Retinal pigment epithelial cell (primary cell): ENCODE measurements around the gene MFSD2B.
A peak's percentile ranks its signal among the peaks of the same experiment; 100 is the strongest.

Experiments
- DNase-seq: peaks from one replicate; pipeline ENCODE4 v3.0.0-alpha.2; 2010; ENCODE audit warnings: low read depth
- H3K4me3 ChIP-seq: 2 replicates; pipeline ENCODE4 v1.5.1; 2011; ENCODE audit warnings: mild to moderate bottlenecking, low read length, control low read depth, moderate library complexity
- TF ChIP-seq, protein P1 (sequence below): conservative IDR thresholded peaks from 2 replicates; pipeline ENCODE4 v1.5.1; 2011; ENCODE audit warnings: low read depth, low read length, control low read depth, inconsistent platforms

MFSD2B gene

DNA sequence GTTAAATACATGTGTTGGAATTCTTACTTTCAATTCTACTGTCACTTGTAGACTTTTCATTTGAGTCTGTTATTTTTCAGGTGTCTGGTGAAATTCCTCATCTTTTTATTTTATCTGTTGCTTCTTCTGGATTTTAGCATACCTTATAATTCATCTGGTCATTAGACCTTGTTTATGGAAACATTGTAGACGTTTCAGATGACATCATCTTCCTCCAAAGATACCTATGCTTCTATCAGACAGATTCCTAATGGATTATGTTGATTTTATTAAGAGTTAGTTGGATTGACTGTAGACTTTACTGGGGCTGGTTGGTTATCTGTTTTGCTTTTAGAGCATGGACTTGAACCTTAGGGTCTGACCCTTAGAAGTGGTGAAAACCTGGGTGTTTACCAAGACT lies 15.3 kb upstream of the MFSD2B start:
- H3K4me3 ChIP-seq: no peak overlapping the region
- no peak for DNase-seq
- TF ChIP-seq, protein P1, sequence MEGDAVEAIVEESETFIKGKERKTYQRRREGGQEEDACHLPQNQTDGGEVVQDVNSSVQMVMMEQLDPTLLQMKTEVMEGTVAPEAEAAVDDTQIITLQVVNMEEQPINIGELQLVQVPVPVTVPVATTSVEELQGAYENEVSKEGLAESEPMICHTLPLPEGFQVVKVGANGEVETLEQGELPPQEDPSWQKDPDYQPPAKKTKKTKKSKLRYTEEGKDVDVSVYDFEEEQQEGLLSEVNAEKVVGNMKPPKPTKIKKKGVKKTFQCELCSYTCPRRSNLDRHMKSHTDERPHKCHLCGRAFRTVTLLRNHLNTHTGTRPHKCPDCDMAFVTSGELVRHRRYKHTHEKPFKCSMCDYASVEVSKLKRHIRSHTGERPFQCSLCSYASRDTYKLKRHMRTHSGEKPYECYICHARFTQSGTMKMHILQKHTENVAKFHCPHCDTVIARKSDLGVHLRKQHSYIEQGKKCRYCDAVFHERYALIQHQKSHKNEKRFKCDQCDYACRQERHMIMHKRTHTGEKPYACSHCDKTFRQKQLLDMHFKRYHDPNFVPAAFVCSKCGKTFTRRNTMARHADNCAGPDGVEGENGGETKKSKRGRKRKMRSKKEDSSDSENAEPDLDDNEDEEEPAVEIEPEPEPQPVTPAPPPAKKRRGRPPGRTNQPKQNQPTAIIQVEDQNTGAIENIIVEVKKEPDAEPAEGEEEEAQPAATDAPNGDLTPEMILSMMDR: no peak

DNA sequence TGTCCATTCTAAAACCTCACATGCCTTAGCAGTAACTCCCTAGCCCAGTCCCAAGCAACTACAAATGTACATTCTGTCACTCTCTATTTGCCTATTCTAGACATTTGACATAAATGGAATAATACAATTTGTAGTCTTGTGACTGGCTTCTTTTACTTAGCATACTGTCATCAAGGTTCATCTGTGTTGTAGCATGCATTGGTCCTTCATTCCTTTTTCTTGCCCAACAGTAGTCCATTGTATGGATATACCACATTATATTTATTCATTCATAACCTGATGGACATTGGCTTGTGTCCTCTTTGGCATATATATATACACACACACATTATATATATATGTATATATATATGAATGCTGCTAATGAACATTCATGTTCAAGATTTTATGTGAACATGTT lies 2.2 kb upstream of the MFSD2B start:
- no peak overlapping the region for H3K4me3 ChIP-seq
- TF ChIP-seq, protein P1: no peak
- DNase-seq: no peak

DNA sequence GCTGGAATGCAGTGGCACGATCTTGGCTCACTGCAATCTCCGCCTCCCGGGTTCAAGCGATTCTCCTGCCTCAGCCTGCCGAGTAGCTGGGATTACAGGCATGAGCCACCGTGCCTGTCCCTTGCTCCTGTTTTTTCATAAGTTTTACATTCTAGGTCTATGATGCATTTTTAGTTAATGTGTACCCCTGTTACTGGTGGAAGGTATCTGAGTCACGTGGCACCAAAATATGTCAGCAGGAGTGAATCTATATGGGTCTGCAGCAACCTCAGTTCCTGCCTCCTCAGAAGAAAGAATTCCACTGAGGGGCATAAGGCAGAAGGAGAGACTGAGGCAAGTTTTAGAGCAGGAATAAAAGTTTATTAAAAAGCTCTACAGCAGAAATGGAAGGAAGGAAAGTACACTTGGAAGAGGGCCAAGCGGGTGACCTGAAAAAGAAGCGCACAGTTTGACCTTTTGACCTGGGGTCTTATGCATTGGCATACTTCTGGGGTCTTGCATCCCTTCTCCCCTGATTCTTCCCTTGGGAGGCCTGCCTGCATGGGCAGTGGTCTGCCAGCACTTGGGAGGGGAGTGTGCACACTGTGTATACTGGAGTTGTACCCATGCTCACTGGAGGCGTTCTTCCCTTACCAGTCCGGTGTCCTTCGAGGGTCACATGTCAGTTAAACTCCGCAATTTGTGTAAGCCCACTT lies 1.1 kb upstream of the MFSD2B start:
- no peak for DNase-seq
- H3K4me3 ChIP-seq: no peak overlapping the region
- TF ChIP-seq, protein P1: no peak

DNA sequence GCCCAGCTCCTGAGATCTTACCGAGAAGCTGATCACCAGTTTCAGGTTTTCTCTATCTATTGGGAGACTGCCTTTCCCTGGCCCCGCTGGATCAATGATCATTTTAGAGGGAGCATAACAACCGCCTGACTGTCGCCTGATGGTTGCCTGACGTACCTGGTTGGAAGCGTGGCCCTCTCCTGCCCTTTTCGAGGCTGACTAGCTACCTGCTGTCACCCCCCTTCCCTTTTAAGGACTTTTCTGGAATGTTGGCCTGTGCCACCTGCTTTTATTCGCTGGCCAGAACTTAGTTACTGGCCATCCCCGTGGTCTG lies 562 bp upstream of the MFSD2B start:
- DNase-seq: no peak
- H3K4me3 ChIP-seq: peak overlapping the region; percentile 49
- TF ChIP-seq, protein P1: no peak

DNA sequence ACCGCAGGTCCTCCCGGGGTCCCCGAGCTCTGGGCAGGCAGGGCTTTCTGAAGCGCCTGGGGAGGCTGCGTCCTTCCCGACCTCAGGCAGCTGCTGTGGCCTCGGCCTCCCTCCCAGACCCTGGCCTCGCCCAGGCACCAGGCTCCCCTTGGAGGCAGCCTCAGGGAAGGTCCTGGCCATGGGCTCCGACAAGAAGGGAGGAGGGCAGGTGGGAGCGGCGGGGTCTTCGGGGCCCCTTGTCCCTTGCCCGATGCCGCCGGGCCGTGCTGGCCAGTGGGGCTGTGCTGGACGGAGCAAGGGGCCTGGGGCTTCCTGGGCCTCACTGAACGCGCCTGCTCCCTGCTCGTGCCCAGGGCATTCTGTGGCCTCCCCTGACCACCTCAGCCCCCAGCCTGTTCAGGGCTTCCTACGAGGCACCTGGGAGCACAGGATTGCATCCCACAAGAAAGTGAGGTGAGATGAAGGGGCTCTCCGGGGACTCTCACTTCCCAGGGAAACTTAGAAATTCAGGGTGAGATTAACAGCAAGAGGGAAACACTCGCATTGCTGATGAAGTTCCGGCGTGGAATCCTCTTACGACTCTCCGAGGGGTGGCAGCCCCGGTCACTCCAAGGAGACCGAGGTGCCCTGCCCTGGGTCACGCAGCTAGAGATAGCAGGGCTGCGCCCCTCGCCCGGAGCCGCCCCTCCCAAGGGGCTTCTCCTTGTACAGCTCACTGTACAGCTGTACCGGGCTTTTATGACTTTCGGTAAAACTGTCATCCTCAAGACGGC lies 778 bp downstream of the MFSD2B start:
- no peak for DNase-seq
- H3K4me3 ChIP-seq: peak overlapping the region; percentile 49
- TF ChIP-seq, protein P1: no peak

DNA sequence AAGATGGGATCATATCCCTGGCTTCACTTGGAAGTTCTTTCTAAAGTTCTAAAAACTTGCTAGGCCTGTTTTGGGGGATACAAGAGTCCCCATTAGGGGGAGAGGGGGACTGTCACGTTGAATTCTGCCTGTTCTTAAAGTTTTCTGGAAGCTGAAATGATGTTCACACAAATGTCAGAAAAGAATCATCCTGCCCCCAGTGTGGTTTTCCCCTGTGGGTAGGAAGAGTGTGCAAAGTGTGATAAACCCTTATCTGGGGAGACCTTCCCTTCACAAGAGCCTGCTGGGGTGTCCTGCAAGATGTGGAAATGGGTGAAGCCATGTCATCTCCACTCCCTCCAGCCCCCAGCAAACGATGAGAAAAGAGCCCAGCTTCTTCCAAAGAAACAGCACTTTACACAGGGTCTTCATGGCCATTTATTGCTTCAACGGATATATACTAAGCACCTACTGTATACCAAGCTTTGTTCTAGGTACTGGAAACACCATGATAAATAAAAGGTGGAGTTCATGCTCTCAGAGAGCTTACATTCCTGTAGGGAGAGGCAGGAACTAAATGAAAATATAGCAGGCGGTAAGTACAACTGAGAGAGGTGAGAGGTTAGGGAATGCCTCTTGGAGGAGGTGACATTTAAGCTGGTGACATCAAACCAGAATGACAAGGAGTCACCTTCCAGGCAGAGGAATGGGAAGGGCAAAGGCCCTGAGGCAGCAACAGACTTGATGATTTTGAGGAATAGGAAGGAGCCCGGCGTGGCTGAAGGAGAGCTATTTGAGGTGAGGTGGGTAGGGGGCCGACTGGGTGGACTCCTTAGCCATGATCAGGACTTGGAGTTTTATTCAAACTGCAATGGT lies 1.6 kb downstream of the MFSD2B start:
- no peak for DNase-seq
- TF ChIP-seq, protein P1: no peak
- no peak overlapping the region for H3K4me3 ChIP-seq
